Superior temporal gyrus (tissue), 1 donor: ENCODE results near the gene TMEM91.

Experiments
- DNase-seq: peaks from one replicate; pipeline ENCODE4 v3.0.0-alpha.2; 2016; ENCODE audit errors: extremely low spot score

Gene TMEM91

DNA sequence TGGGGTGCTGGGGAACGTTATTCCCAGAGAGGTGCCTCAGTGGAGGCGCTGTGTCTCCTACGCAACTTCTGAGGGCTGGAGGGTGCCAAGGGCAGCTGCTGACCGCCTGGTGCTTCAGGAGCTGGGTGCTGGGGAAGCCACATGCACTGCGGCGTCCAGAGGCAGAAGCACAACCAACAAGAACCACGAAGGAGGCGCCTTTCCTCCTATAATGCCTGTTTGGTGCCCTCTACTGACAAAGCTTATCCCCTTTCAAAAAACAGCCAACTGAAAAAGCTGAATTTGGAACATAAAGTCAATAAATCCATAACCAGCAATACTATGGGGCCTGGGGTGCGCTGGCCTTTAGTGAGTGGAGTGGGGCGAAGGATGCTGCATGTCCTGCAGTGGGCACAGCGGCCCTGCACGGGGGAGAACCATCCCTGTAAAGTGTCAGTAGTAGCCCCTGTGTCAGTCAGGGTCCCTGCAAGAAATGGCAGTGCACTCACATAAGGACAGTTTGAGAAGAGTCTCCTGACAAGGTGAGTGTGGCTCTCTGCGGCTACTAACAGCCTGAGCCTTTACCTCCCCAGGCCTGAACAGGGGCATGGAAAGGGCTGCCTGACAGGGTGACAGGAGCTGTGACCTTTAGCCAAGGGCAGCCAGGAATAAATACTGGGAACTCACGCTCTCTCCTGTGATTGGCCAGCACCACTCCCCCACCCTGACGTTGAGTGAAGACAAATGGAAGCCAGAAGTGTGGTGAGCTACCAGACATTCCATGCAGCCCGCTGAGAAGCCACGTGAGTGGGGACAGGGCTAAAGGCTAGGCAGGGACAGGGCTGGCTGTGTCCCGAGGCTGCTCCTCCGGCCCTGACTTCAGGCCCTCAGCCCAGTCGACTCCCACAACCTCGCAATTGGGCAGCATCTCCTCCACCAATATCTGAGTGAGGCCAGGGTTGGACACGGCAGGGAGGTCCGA is 55.4 kb downstream of the TMEM91 start:
- DNase-seq = peak; percentile 31

DNA sequence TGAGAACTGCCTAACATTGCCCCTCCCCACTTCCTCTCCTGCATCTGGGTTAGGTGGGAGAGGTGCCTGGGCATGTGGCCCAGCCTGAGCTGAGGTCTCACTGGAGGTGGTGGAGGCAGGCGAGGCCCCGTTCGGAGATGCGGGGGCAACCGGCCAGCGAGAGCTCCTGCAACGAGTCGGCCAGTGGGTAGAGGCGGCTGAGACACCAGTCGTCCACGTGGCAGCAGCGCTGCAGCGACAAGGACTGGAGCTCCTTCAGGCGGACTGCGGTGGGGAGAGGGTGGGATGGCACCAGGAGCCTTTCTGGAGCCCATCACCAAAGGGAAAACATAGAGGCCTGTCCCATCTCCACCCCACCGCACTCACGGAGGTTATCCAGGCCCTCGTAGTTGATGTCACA is 56.8 kb downstream of the TMEM91 start:
- DNase-seq = no peak
